ENCODE measurements around the gene CCNI2. TPM values are rescaled to one million over a fixed set of nuclear protein-coding genes. Genes with fewer than 3 reads are reported as not detected.

The CCNI2 gene, protein sequence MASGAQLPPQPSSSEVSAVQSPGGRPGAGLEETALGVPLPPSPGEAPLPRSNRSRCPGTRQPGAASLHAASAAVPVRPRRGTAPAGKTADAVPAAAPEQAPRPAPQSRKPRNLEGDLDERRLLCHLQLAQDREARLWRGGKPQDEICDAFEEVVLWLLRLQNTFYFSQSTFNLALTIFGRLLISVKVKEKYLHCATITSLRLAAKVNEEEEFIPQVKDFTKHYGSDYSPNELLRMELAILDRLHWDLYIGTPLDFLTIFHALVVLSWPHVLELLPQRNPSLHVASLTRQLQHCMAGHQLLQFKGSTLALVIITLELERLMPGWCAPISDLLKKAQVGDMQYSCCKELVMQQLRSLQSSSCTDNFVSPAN
- total RNA-seq (under 1 TPM in 4 of 10 donors, not detected in 6; 0.09 to 0.75 (median 0.22) TPM), polyA plus RNA-seq (under 1 TPM in 1 of 2 donors, not detected in 1; 0.01 TPM)
- long read RNA-seq, donor 1: 0 reads
- long read RNA-seq, donor 2: 0 reads
- long read RNA-seq, donor 3: 0 reads

DNA sequence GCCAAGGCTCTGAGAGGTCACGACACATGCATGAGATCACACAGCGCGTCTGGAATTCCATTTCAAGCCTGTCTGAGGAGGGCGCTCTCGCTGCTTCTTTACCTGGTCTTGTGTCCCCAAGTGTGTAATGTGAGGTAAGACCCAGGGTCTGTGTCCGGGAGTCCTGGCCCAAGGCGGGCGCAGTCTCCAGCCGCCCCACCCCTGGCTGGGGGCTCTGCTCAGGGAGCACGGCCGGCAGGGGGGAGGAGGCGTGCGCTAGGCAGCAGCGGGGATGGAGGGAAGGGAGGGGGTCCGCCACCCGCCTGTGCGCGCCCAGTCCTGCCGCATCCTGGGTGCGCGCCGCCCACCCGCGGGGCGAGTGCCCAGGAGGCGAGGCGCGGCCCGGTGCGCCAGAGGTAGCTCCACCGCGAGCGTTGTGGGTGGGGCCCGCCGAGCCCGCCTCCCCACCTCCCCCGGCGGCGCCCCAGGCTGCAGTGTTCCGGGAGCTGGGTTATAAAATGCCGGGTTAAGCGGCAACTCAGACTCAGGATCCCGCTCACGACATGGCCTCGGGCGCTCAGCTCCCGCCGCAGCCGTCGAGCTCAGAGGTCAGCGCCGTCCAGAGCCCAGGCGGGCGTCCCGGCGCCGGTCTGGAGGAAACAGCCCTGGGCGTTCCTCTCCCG, at the start of gene CCNI2:
TSS of gene CCNI2 (plus strand) at position 473 of the 662 bp plus-strand sequence. CDS start at position 543, 70 bp downstream.
- peaks cover 0 to 62% (median 33%) of the 10 kb centered on the region in 7 donors for H3K27me3 ChIP-seq
- H3K9me3 ChIP-seq: no peaks in the 10 kb centered on the region
- intact Hi-C loops (cut with DNase I): loop anchor here in 3 of 10 donors (2.0 to 5.0 kb wide), 3 partner anchors 28 to 75 kb away; no protein-coding TSS in a partner anchor
- peak within 1 kb of the TSS; percentile 1 to 58 (median 52) for H3K4me3 ChIP-seq
- peaks cover 4 to 14% (median 9%) of the 10 kb centered on the region in 9 donors for H3K4me1 ChIP-seq
- peak within 1 kb of the TSS in 1 of 10 donors; percentile 33 for H3K27ac ChIP-seq
- DNase-seq (peak in 1 of 2 donors; percentile 37), ATAC-seq (peak; percentile 15 to 76 (median 54))
- peaks cover 0 to 18% (median 0%) of the 10 kb centered on the region in 9 donors for H3K36me3 ChIP-seq
- TF ChIP-seq CTCF (IDR thresholded peaks at IDR 0.05): peak in 6 of 9 donors; percentile 10 to 42 (median 26)
- 2 to 4% methylated on average over 51 to 59 of the region's 59 CpGs for WGBS, 2 donors

- no peak overlapping the region for H3K27ac ChIP-seq
- TF ChIP-seq CTCF (IDR thresholded peaks at IDR 0.05): no peak
- H3K36me3 ChIP-seq: peaks cover 0 to 87% (median 18%) of the 10 kb centered on the region in 9 donors
- intact Hi-C loops (cut with DNase I): no loop called here
- WGBS, 2 donors: 94 to 95% methylated on average over 1 of the region's 1 CpG
- no peak overlapping the region for H3K4me3 ChIP-seq
- DNase-seq (no peak), ATAC-seq (no peak)
- no peaks in the 10 kb centered on the region for H3K4me1 ChIP-seq
- no peaks in the 10 kb centered on the region for H3K9me3 ChIP-seq
- H3K27me3 ChIP-seq: no peaks in the 10 kb centered on the region
Observed at GRCh38 chr5:132704875-132705274, 42.4 kb upstream of the CCNI2 start.

DNA sequence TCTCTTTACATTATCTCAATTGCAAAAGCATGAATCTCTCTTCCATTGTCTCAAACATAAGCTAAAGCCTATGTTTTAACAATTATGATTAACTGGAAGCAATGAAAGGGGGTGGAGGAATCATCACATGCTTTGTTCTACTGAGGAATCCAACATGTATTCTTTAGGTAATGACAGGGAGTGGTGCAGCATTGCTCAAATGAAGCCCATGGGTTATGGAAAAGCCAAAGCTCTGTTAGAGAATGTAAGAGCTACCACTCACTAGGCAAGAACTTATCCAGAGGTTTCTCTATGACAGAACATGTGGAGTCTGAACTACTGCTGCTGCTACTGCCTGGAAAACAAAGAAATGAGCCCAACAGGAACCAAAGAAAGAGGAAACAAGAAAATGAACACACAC, 38.6 kb upstream of the CCNI2 start:
- ATAC-seq (no peak), DNase-seq (no peak)
- no peak overlapping the region for H3K27ac ChIP-seq
- H3K9me3 ChIP-seq: no peaks in the 10 kb centered on the region
- H3K27me3 ChIP-seq: no peaks in the 10 kb centered on the region
- H3K4me3 ChIP-seq: no peak overlapping the region
- H3K36me3 ChIP-seq: peaks cover 0 to 65% (median 0%) of the 10 kb centered on the region in 9 donors
- intact Hi-C loops (cut with DNase I): no loop called here
- TF ChIP-seq CTCF (IDR thresholded peaks at IDR 0.05): no peak
- no peaks in the 10 kb centered on the region for H3K4me1 ChIP-seq
